Spinal cord (tissue), 10 donors: Measurements from ENCODE around the gene WNK4. TPM values are rescaled to one million over a fixed set of nuclear protein-coding genes. Genes with fewer than 3 reads are reported as not detected.
"Not testable (repeated sequence)": the region's sequence is repeated elsewhere in the genome, so short reads cannot be mapped to it uniquely, and the experiment has no call there.

Experiments used
- DNase-seq, 6 donors: peaks; one replicate each; pipeline versions ENCODE4 v3.0.0 to v3.0.0-alpha.2; 2013 to 2015; ENCODE audit warnings: low spot score in 6 of 6, low read depth in 4 of 6
- H3K27ac ChIP-seq: one replicate; pipeline ENCODE4 v1.5.1; 2013; ENCODE audit warnings: low read depth, low read length, control low read depth
- H3K27me3 ChIP-seq: one replicate; pipeline ENCODE4 v1.6.1; 2013; ENCODE audit warnings: low read length; ENCODE audit not compliant: control insufficient read depth, insufficient read depth
- H3K36me3 ChIP-seq: one replicate; pipeline ENCODE4 v1.6.1; 2013; ENCODE audit warnings: low read length; ENCODE audit not compliant: control insufficient read depth, insufficient read depth
- H3K4me1 ChIP-seq: one replicate; pipeline ENCODE4 v1.6.1; 2013; ENCODE audit warnings: low read length; ENCODE audit not compliant: control insufficient read depth, insufficient read depth
- H3K4me3 ChIP-seq: one replicate; pipeline ENCODE4 v1.5.1; 2013; ENCODE audit warnings: low read depth, low read length, control low read depth
- H3K9me3 ChIP-seq: one replicate; pipeline ENCODE4 v1.6.1; 2013; ENCODE audit warnings: low read length; ENCODE audit not compliant: control insufficient read depth, insufficient read depth
- WGBS: methylation state at CpG from one replicate; pipeline ENCODE4 v1.1.5; 2013; ENCODE audit warnings: missing lambda C conversion rate; ENCODE audit not compliant: insufficient coverage; 5-methylcytosine and 5-hydroxymethylcytosine counted together
- polyA plus RNA-seq, 2 donors: library from polyadenylated mRNA; unstranded; fragments of 120-200 nt; gene quantifications; one replicate each; pipeline ENCODE4 v1.2.1, GENCODE V29; 2013; ENCODE audit not compliant: insufficient read length in 2 of 2
- total RNA-seq, 2 donors: library from RNA; depleted of rRNA in 1 of 2; stranded (reverse); fragments of 120-200 nt in 1 of 2; fragments of >200 nt in 1 of 2; gene quantifications; one replicate each; pipeline versions ENCODE4 v1.2.3 to v1.2.4, GENCODE V29; 2013 to 2014
- donor health status: healthy.

WNK4 gene
- total and polyA plus RNA-seq, 4 donors, result 1.9 to 14.1 (median 7.3) TPM

DNA sequence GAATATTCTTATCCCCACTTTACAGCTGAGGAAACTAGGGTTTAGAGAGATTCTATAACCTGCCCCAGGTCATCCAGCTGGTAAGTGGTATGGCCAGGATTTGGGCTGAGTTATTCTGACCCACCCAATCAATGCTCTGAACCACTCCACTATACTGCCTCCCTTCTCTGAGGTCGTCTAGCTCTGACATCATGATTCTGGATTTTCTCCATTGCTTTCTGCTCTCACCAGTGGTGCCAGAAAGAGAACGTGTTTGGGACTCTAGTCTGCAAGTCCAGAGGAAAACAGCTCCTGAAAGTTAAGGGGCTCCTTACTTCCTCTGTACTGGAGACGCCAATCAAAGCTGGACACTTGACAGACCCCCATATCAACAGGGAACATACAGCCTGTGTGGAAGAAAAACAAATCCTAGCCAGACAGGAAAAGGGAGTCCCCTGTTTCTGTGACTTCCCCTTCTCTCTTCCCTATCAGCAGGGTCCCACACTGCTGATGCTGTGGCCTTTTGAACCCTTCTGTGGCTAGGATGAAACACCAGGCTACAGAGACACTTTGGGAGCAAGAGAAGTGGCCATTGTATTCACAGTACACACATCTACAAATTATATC lies 29.6 kb upstream of the WNK4 start:
- Histone ChIP-seq H3K36me3 (peaks cover 4% of the 10 kb centered on the region), H3K27me3 (peaks cover under 1% of the 10 kb centered on the region), H3K27ac (peak overlapping the region; percentile 40), H3K9me3 (no peaks in the 10 kb centered on the region), H3K4me1 (peaks cover 4% of the 10 kb centered on the region), H3K4me3 (no peak overlapping the region)
- peak in 1 of 6 donors; percentile 37 for DNase-seq
- WGBS, result 52% methylated on average over 3 of the region's 3 CpGs

- H3K4me3 ChIP-seq, result no peak overlapping the region
- DNase-seq, result no peak
- no peaks in the 10 kb centered on the region for H3K27me3 ChIP-seq
- H3K27ac ChIP-seq, result no peak overlapping the region
- peaks cover 6% of the 10 kb centered on the region for H3K36me3 ChIP-seq
- H3K9me3 ChIP-seq, result no peaks in the 10 kb centered on the region
- 100% methylated on average over 1 of the region's 7 CpGs for WGBS
- H3K4me1 ChIP-seq, result peaks cover 4% of the 10 kb centered on the region
These were observed 28.8 kb upstream of the WNK4 start for GRCh38 chr17:42751628-42752027.

- H3K9me3 ChIP-seq, result no peaks in the 10 kb centered on the region
- peaks cover 6% of the 10 kb centered on the region for H3K36me3 ChIP-seq
- H3K27ac ChIP-seq, result no peak overlapping the region
- 100% methylated on average over 1 of the region's 3 CpGs for WGBS
- no peak overlapping the region for H3K4me3 ChIP-seq
- H3K27me3 ChIP-seq, result peaks cover under 1% of the 10 kb centered on the region
- H3K4me1 ChIP-seq, result peaks cover 4% of the 10 kb centered on the region
- peak in 1 of 6 donors; percentile 17 for DNase-seq
These were observed 25.6 kb upstream of the WNK4 start for GRCh38 chr17:42754782-42755181.

DNA sequence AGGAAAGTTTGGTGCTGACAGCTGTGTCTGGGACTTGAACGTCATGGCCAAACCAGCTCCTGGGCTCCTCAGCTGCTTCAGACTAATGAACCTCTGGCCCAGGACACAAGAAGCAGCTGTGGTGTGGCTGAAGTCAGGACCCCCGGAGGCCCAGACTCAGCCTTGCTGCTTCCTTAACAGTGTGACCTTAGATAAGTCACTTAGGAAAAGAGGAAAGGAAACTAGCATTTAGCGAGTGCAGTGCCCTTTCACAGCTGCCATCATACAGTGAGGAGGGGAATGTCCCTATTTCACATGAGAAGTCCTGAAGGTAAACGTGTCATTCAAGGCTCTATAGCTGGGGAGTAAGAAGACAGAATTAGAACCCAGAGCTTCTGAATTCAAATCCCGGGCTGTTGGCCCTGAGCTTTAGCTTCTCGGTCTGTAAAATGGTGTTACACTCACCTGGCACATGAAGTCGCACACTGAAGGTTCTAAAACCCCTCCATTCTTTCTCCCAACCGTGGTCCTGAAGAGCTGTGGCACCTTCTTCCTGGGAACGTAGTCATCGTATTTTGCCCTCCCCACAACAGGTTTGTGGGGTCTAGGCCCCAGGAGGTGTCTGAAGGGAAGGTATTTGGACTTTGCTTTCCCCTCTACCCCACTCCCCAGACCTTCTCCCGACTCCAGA lies 20.3 kb upstream of the WNK4 start:
- Histone ChIP-seq H3K9me3 (no peaks in the 10 kb centered on the region), H3K27ac (peak overlapping the region; percentile 25), H3K36me3 (peaks cover 6% of the 10 kb centered on the region), H3K4me3 (peak overlapping the region; percentile 58), H3K27me3 (peaks cover 9% of the 10 kb centered on the region), H3K4me1 (peaks cover 22% of the 10 kb centered on the region)
- no peak for DNase-seq
- 52% methylated on average over 5 of the region's 11 CpGs for WGBS

DNA sequence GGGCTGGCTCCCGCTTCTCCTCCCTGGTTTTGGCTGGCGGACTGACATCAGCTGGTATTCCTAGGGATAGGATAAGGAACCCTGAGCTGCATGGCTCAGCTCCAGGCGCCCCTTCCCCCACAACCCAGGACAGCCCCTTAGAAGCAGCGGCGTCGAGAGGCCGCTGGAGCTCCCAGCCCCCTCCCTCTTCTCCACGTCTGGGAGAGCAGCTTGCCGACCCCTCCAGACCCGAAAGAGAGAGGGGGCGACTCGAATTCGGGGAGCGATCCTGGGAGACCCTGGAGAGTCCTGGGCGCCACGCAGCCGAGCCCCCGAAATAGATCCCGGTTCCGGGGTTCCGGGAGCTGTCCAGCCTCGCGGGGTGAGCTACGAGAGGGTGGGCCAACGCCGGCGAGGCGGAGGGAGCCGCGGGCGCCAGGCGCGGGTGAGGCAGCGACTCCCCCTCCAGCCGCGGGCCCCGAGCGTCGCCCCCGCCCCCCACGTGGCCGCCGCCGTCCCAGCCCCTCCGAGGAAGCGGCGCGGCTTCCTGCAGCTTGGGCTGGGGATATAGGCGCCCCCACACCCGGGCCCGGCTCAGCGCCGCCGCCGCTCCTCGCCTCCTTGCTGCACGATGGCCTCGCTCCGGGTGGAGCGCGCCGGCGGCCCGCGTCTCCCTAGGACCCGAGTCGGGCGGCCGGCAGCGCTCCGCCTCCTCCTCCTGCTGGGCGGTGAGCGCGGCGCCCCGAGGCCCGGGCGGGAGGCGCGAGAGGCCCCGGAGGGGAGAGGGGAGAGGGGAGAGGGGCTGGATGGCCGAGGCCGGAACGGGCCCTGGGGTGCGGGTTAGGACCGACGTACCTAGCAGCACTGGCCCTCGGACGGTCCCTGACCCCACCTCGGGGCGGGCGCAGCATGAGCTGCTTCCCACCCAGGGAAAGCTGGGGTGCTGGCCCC lies 19.5 kb upstream of the WNK4 start, which contains the start of gene RAMP2:
TSS of gene RAMP2 (plus strand) at position 576 of the 930 bp plus-strand sequence. CDS start at position 611, 35 bp downstream.
- under 1% methylated on average over 83 of the region's 92 CpGs for WGBS
- Histone ChIP-seq H3K27ac (peak within 1 kb of the TSS; percentile 42), H3K4me3 (peak within 1 kb of the TSS; percentile 58), H3K27me3 (peaks cover 9% of the 10 kb centered on the region), H3K9me3 (no peaks in the 10 kb centered on the region), H3K4me1 (peaks cover 22% of the 10 kb centered on the region), H3K36me3 (peaks cover 1% of the 10 kb centered on the region)
- DNase-seq, result peak in 2 of 6 donors; percentile 72 to 75

DNA sequence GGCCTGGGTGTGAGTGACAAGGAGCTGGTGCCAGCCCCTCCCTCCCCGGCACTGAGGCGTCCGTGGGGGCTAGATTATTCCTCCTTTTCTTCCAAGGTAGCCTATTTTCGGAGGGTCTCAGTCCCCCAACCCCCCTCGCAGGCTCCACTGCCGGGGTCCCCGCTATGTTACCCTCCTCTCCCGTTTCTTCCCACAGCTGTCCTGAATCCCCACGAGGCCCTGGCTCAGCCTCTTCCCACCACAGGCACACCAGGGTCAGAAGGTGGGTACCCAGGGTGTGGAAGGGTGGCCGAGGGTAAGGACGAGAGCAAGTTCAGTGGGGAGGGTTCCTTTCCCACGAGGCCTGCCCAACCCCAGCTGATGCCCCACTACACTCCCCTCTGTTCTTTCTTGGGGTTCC lies 18.8 kb upstream of the WNK4 start:
- H3K27ac ChIP-seq, result peak overlapping the region; percentile 42
- 41% methylated on average over 4 of the region's 12 CpGs for WGBS

GRCh38 chr17:42766124-42766523 lies 14.3 kb upstream of the WNK4 start:
- DNase-seq, result no peak
- Histone ChIP-seq H3K36me3 (no peaks in the 10 kb centered on the region), H3K9me3 (no peaks in the 10 kb centered on the region), H3K27ac (no peak overlapping the region), H3K4me1 (peaks cover 11% of the 10 kb centered on the region), H3K4me3 (no peak overlapping the region), H3K27me3 (peaks cover 4% of the 10 kb centered on the region)
- WGBS, result 90% methylated on average over 5 of the region's 6 CpGs

More for the DNA sequence above, 18.8 kb upstream of the WNK4 start:
- Histone ChIP-seq H3K4me1 (peaks cover 22% of the 10 kb centered on the region), H3K27me3 (peaks cover 9% of the 10 kb centered on the region), H3K9me3 (no peaks in the 10 kb centered on the region), H3K36me3 (no peaks in the 10 kb centered on the region), H3K4me3 (peak overlapping the region; percentile 58)
- DNase-seq, result no peak

GRCh38 chr17:42767512-42767911 lies 12.9 kb upstream of the WNK4 start:
- H3K9me3 ChIP-seq, result no peaks in the 10 kb centered on the region
- peaks cover 1% of the 10 kb centered on the region for H3K4me1 ChIP-seq
- DNase-seq, result no peak
- H3K27ac ChIP-seq, result no peak overlapping the region
- no peak overlapping the region for H3K4me3 ChIP-seq
- no peaks in the 10 kb centered on the region for H3K27me3 ChIP-seq
- H3K36me3 ChIP-seq, result no peaks in the 10 kb centered on the region

- not testable (repeated sequence) for H3K27ac ChIP-seq, H3K4me3 ChIP-seq, DNase-seq, H3K4me1 ChIP-seq, H3K9me3 ChIP-seq, H3K36me3 ChIP-seq, H3K27me3 ChIP-seq
- 72% methylated on average over 4 of the region's 9 CpGs for WGBS
These were observed 12.4 kb upstream of the WNK4 start for GRCh38 chr17:42768006-42768405.
